ENCODE results near the gene SNX5. TPM values are rescaled to one million over a fixed set of nuclear protein-coding genes. Genes with fewer than 3 reads are reported as not detected.

The SNX5 gene
- total and polyA plus RNA-seq, 2 of the 13 experiments (the other 11 are each of a cell fraction or from before 2014, with no cell fraction given): 664 to 1,040 TPM

DNA sequence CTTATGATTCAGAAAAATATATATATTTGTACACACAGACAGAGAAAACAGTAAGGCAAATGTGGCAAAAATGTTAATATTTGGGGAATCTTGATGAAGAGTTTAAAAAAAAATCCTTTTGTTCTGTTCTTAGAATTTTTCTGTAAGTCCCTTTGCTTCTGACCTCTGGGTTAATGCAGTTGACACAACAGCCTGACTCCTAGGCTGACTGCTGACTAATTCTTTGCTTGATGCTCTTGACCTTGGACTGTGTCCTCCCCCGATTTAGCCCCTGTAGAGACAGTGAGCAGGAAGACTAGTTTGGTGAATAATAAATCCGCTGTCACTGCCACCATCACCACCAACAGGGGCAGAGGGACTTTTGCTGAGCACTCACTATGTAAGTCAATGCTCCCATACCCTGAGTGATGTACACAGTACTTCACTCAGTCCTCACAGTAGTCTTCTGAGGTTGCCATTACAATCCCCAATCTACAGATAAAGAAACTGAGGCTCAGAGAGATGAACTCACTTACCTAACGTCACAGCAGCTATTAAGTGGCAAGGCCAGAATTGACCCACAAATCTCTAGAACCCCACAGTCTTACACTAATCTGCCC is 71.7 kb downstream of the SNX5 start (continued):
- TF ChIP-seq ZNF546 (CRISPR knock-in tag; conservative IDR thresholded peaks at IDR 0.05): no peak
- TF ChIP-seq SMAD3 (CRISPR knock-in tag; IDR thresholded peaks at IDR 0.05): peak; percentile 92; the same call in 1 of the 2 replicates
- peak; percentile 88 for TF ChIP-seq ZNF205 (CRISPR knock-in tag; IDR thresholded peaks at IDR 0.05)
- no peak for TF ChIP-seq BCLAF1 (IDR thresholded peaks at IDR 0.05)
- TF ChIP-seq, protein P1, sequence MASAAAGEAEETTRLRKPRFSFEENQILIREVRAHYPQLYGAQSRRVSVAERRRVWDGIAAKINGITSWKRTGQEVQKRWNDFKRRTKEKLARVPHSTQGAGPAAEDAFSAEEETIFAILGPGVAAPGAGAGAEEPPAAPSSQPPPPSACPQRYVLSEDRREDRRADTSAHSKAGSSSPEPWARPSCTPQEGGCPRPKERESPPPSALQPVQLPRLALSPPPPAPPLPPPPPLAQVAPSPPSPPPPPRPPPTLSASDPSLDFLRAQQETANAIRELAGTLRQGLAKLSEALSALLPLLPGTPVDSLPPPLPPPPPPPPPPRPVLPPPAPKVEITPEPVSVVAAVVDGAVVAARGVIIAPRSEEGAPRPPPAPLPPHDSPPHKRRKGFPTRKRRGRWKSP (CRISPR knock-in tag; IDR thresholded peaks at IDR 0.05): peak; percentile 76; the same call in 1 of the 2 replicates
- TF ChIP-seq, protein P2, sequence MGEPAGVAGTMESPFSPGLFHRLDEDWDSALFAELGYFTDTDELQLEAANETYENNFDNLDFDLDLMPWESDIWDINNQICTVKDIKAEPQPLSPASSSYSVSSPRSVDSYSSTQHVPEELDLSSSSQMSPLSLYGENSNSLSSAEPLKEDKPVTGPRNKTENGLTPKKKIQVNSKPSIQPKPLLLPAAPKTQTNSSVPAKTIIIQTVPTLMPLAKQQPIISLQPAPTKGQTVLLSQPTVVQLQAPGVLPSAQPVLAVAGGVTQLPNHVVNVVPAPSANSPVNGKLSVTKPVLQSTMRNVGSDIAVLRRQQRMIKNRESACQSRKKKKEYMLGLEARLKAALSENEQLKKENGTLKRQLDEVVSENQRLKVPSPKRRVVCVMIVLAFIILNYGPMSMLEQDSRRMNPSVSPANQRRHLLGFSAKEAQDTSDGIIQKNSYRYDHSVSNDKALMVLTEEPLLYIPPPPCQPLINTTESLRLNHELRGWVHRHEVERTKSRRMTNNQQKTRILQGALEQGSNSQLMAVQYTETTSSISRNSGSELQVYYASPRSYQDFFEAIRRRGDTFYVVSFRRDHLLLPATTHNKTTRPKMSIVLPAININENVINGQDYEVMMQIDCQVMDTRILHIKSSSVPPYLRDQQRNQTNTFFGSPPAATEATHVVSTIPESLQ (CRISPR knock-in tag; conservative IDR thresholded peaks at IDR 0.05): no peak
- no peak for TF ChIP-seq PAX8 (CRISPR knock-in tag; IDR thresholded peaks at IDR 0.05; ENCODE audit: borderline replicate concordance)
- TF ChIP-seq, protein P3, sequence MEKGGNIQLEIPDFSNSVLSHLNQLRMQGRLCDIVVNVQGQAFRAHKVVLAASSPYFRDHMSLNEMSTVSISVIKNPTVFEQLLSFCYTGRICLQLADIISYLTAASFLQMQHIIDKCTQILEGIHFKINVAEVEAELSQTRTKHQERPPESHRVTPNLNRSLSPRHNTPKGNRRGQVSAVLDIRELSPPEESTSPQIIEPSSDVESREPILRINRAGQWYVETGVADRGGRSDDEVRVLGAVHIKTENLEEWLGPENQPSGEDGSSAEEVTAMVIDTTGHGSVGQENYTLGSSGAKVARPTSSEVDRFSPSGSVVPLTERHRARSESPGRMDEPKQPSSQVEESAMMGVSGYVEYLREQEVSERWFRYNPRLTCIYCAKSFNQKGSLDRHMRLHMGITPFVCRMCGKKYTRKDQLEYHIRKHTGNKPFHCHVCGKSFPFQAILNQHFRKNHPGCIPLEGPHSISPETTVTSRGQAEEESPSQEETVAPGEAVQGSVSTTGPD (CRISPR knock-in tag; IDR thresholded peaks at IDR 0.05): peak; percentile 91
- TF ChIP-seq POGZ (CRISPR knock-in tag; IDR thresholded peaks at IDR 0.05): peak; percentile 75; the same call in 1 of the 2 replicates
- peak; percentile 82 for TF ChIP-seq SP5 (CRISPR knock-in tag; IDR thresholded peaks at IDR 0.05; ENCODE audit: borderline replicate concordance, low read depth)
- peak; percentile 52; the same call in 1 of the 2 replicates for TF ChIP-seq MAZ (IDR thresholded peaks at IDR 0.05; ENCODE audit: borderline replicate concordance, low read depth, low read length)
- no peak; the same call in 1 of the 2 replicates for TF ChIP-seq MAZ (CRISPR knock-in tag; IDR thresholded peaks at IDR 0.05; ENCODE audit: low read depth)
- TF ChIP-seq HOXA7 (CRISPR knock-in tag; IDR thresholded peaks at IDR 0.05): no peak
- TF ChIP-seq, protein P4, sequence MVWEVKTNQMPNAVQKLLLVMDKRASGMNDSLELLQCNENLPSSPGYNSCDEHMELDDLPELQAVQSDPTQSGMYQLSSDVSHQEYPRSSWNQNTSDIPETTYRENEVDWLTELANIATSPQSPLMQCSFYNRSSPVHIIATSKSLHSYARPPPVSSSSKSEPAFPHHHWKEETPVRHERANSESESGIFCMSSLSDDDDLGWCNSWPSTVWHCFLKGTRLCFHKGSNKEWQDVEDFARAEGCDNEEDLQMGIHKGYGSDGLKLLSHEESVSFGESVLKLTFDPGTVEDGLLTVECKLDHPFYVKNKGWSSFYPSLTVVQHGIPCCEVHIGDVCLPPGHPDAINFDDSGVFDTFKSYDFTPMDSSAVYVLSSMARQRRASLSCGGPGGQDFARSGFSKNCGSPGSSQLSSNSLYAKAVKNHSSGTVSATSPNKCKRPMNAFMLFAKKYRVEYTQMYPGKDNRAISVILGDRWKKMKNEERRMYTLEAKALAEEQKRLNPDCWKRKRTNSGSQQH (CRISPR knock-in tag; IDR thresholded peaks at IDR 0.05; ENCODE audit: low read depth): peak; percentile 92; the same call in 1 of the 2 replicates
- no peak for TF ChIP-seq DNMT1 (CRISPR knock-in tag; IDR thresholded peaks at IDR 0.05)
- peak; percentile 97 for TF ChIP-seq SAP130 (CRISPR knock-in tag; IDR thresholded peaks at IDR 0.05; ENCODE audit: low read depth)
- 0 out of 2 replicates have a peak, but pooled peaks have one; percentile 55 for TF ChIP-seq MED13 (CRISPR knock-in tag; IDR thresholded peaks at IDR 0.05)
- TF ChIP-seq ATRX (CRISPR knock-in tag; IDR thresholded peaks at IDR 0.05; ENCODE audit: borderline replicate concordance): no peak
- TF ChIP-seq HHEX (CRISPR knock-in tag; IDR thresholded peaks at IDR 0.05): peak; percentile 84
- peak; percentile 99 for TF ChIP-seq TBL1XR1 (IDR thresholded peaks at IDR 0.05; ENCODE audit: borderline replicate concordance, low read length, partially characterized antibody)
- TF ChIP-seq PAWR (CRISPR knock-in tag; IDR thresholded peaks at IDR 0.05; ENCODE audit: borderline replicate concordance): 0 out of 2 replicates have a peak, but pooled peaks have one; percentile 87
- no peak for TF ChIP-seq MBNL3 (CRISPR knock-in tag; conservative IDR thresholded peaks at IDR 0.05)
